Gastroesophageal sphincter (tissue), 3 donors: Measurements from ENCODE around the gene PPL.

Experiments
- EP300 ChIP-seq: sonication (generic); formaldehyde crosslinking; IDR thresholded peaks from one replicate; pipeline ENCODE4 v1.6.1; 2017; ENCODE audit warnings: antibody characterized with exemption, mild to moderate bottlenecking
- POLR2A ChIP-seq, 2 donors: fragments of 450-650 bp; IDR thresholded peaks; one replicate each; pipeline ENCODE4 v1.6.1; 2017; ENCODE audit warnings: antibody characterized with exemption in 2 of 2, mild to moderate bottlenecking in 2 of 2, moderate library complexity in 1 of 2
- POLR2AphosphoS5 ChIP-seq: sonication (generic); formaldehyde crosslinking; IDR thresholded peaks from one replicate; pipeline ENCODE4 v1.6.1; 2017; ENCODE audit warnings: antibody characterized with exemption
- TF ChIP-seq, protein P1 (sequence below), 4 experiments: fragments of 200-600 bp in 2 of 4; fragments of 450-650 bp in 2 of 4; sonication (generic) in 1 of 4; IDR thresholded peaks; one replicate each; pipeline ENCODE4 v1.5.1; 2017 to 2019; ENCODE audit warnings: antibody characterized with exemption in 4 of 4, mild to moderate bottlenecking in 2 of 4, moderate library complexity in 2 of 4

DNA sequence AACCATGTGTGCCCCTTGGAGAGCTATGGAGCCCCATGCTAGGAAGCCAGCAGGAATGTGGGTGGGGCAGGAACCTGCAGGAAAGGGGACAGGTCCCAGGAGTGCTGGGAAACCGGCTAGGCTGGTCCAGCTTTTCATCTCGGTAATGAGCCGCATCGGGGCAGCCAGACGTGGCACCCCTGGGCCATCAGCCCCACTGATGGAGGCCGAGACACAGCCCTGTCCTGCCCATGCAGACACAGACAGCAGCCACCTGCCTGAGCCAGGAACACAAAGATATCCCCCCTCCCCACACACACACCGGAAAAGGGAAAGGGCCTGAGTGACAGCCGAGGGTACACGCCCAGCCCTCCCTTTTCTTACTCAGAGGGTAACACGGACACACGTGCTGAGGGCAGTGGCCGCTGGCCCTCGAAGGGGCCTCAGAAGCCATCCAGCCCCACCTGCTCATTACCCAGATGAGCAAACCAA is 18.1 kb downstream of the PPL start:
- TF ChIP-seq, protein P1, sequence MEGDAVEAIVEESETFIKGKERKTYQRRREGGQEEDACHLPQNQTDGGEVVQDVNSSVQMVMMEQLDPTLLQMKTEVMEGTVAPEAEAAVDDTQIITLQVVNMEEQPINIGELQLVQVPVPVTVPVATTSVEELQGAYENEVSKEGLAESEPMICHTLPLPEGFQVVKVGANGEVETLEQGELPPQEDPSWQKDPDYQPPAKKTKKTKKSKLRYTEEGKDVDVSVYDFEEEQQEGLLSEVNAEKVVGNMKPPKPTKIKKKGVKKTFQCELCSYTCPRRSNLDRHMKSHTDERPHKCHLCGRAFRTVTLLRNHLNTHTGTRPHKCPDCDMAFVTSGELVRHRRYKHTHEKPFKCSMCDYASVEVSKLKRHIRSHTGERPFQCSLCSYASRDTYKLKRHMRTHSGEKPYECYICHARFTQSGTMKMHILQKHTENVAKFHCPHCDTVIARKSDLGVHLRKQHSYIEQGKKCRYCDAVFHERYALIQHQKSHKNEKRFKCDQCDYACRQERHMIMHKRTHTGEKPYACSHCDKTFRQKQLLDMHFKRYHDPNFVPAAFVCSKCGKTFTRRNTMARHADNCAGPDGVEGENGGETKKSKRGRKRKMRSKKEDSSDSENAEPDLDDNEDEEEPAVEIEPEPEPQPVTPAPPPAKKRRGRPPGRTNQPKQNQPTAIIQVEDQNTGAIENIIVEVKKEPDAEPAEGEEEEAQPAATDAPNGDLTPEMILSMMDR (IDR thresholded peaks at IDR 0.05) = no peak
- TF ChIP-seq POLR2A (IDR thresholded peaks at IDR 0.05) (no peak), POLR2AphosphoS5 (no peak), EP300 (no peak)
